VCaP (cell line): ENCODE data around the gene C1QTNF9B.
"Not testable (repeated sequence)": the region's sequence is repeated elsewhere in the genome, so short reads cannot be mapped to it uniquely, and the experiment has no call there.

Experiments used
- H3K27ac ChIP-seq: fragments of 450-650 bp; 2 replicates; pipeline ENCODE4 v1.5.1; 2017
- CTCF ChIP-seq: fragments of 450-650 bp; conservative IDR thresholded peaks from 2 replicates; pipeline ENCODE4 v1.5.1; 2017; ENCODE audit warnings: mild to moderate bottlenecking, moderate library complexity

The C1QTNF9B gene

DNA sequence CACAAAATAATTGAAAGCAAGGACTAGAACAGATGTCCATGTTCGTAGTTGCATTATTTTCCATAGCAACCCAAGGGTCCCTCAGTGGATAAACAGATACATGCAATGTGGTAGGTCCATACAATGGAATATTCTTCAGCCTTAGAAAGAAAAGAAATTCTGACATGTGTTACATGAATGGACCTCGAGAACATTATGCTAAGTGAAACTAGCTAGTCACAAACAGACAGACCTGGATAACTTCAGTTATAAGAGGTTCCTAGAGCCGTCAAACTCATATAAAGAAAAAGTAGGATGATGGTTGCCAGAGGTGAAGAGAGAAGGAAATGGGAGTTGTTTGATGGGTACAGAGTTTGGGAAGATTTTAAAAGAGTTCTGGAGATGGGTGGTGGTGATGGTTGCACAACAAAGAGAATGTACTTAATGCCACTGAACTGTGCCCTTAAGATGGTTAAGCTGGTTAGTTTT lies at the start of gene C1QTNF9B:
Gene C1QTNF9B (minus strand): TSS at position 51 of the 468 bp plus-strand sequence.
- not testable (repeated sequence) for H3K27ac ChIP-seq

DNA sequence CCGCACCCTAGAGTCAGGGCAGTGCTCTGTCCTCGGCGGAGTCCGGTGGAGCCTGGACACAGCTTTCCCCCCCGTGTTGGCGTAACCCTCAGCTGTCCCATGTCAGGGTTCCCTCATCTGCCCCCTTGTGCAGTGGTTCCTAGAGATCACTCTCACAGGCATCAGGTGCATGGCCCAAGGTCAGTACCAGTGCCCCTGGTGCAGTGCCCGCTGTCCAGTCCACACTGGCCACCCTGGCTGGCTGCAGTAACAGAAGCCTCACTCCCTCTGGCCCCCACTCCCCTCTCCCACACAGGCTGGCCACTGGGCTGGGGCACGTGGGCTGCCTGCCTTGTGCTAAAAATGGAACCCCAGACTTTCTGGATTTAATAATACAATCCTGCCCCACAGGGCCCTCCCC lies 49.6 kb upstream of the C1QTNF9B start:
- TF ChIP-seq CTCF = no peak
- H3K27ac ChIP-seq = no peak overlapping the region

DNA sequence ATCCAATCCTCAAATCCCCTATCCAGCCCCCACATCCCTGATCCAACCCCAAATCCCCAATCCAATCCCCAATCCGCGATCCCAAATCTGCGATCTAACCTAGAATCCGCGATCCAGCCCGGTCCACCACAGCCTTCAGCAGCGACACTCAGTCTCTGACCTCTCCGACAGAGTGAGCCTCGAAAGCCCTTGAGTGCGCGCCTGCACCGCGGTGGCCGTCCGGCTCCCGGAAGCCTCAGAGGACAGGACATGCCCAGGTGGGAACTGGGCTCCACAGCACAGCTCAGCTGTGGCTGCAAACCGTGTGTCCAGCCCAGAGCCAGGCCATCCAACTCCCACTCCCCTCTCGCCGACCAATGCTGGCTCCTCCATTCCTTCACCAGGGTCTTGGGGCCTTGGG lies 48.8 kb upstream of the C1QTNF9B start:
- H3K27ac ChIP-seq = no peak overlapping the region
- TF ChIP-seq CTCF = no peak

GRCh38 chr13:23945612-23946011 lies 48.3 kb upstream of the C1QTNF9B start:
- TF ChIP-seq CTCF = no peak
- no peak overlapping the region for H3K27ac ChIP-seq

GRCh38 chr13:23941211-23941610 lies 43.9 kb upstream of the C1QTNF9B start:
- no peak overlapping the region for H3K27ac ChIP-seq
- TF ChIP-seq CTCF = no peak

DNA sequence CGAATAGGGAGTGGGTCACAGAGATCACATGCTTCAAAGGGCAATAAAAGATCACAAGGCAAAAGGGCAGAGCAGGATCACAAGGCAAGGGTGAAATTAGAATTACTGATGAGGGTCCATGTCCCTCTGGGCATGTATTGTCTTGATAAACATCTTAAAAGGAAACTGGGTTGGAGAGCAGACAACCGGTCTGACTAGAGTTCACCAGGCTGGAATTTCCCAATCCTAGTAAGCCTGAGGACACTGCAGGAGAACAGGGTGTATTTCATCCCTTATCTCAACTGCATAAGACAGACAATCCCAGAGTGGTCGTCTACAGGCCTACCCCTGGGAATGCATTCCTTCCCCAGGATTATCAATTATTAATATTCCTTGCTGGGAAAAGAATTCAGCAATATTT lies 42.4 kb upstream of the C1QTNF9B start:
- H3K27ac ChIP-seq = not testable (repeated sequence)

GRCh38 chr13:23934520-23934919 lies 37.2 kb upstream of the C1QTNF9B start:
- H3K27ac ChIP-seq = no peak overlapping the region
- TF ChIP-seq CTCF = no peak

DNA sequence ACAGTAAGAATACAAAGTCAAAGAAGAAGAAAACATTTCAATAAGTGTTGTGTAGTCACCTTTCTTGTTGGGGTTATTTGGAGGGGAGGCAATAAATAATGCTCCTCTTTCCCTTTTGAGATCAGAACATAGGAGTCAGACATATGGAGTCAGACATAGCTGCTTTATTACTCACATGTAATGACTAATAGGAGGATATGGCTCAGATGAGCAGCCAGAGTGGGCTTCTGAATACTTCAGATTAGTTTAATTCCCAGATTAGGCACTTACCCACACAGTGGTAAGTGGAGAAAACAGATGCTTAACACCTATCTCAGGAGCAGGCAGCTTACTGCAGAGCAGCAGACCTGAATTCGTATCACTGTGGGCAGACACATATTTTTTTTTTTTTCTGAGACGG lies 31.7 kb upstream of the C1QTNF9B start:
- TF ChIP-seq CTCF = no peak
- H3K27ac ChIP-seq = no peak overlapping the region

DNA sequence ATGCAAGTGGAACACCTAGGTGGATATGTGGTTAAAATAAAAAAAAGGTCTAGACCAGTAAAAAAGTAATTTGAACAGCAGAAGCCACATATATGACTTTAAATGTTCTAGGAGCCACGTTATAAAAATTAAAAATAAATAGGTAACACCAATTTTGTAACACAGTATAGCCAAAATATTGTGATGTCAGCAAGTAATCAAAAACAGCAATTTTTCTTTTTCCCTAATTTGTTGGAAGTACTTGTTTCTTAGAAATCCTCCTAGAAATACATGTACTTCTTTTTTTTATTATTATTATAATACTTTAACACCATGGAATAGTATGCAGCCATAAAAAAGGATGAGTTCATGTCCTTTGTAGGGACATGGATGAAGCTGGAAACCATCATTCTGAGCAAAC lies 25.7 kb upstream of the C1QTNF9B start:
- H3K27ac ChIP-seq = no peak overlapping the region
- no peak for TF ChIP-seq CTCF
